GM13977 (cell line): ENCODE results near the gene SELENOI.

Source experiments
- DNase-seq: peaks from one replicate; pipeline ENCODE4 v3.0.0; 2012; ENCODE audit warnings: low spot score
- in situ Hi-C: fragments of 300-500 bp; cut with MboI; formaldehyde crosslinking; loops from one replicate; pipeline ENCODE4 v1.12.0; 2022; ENCODE audit warnings: low sequenced_read_pairs, low pct_unique_long_range_greater_than_20kb, mixed read lengths, inconsistent platforms; ENCODE audit not compliant: unreplicated experiment
- TF ChIP-seq, protein P1 (sequence below): IDR thresholded peaks from 2 replicates; pipeline ENCODE4 v1.5.1; 2012; ENCODE audit warnings: mild to moderate bottlenecking, control low read depth; ENCODE audit not compliant: insufficient read depth; ENCODE audit errors: extremely low read depth, missing control alignments

The SELENOI gene

DNA sequence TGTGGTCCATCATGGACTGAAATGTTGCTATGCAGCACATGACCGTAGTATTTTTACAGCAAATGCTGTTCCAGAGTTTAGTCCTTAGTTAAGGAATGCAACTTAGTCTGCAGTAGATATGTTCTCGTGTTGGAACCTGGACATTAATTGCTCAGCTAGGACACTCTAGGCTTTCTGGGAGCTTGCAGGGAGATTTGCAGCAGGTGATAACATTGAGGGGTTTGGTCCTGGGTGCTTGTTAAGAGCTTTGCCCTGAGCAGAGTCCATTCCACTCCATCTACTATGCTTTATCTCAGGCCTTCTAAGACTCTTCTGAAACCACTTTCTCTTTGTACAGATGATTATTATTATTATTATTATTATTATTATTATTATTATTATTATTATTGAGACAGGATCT is 82.9 kb downstream of the SELENOI start:
- in situ Hi-C loops: no loop called here
- TF ChIP-seq, protein P1, sequence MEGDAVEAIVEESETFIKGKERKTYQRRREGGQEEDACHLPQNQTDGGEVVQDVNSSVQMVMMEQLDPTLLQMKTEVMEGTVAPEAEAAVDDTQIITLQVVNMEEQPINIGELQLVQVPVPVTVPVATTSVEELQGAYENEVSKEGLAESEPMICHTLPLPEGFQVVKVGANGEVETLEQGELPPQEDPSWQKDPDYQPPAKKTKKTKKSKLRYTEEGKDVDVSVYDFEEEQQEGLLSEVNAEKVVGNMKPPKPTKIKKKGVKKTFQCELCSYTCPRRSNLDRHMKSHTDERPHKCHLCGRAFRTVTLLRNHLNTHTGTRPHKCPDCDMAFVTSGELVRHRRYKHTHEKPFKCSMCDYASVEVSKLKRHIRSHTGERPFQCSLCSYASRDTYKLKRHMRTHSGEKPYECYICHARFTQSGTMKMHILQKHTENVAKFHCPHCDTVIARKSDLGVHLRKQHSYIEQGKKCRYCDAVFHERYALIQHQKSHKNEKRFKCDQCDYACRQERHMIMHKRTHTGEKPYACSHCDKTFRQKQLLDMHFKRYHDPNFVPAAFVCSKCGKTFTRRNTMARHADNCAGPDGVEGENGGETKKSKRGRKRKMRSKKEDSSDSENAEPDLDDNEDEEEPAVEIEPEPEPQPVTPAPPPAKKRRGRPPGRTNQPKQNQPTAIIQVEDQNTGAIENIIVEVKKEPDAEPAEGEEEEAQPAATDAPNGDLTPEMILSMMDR: no peak
- DNase-seq: no peak

DNA sequence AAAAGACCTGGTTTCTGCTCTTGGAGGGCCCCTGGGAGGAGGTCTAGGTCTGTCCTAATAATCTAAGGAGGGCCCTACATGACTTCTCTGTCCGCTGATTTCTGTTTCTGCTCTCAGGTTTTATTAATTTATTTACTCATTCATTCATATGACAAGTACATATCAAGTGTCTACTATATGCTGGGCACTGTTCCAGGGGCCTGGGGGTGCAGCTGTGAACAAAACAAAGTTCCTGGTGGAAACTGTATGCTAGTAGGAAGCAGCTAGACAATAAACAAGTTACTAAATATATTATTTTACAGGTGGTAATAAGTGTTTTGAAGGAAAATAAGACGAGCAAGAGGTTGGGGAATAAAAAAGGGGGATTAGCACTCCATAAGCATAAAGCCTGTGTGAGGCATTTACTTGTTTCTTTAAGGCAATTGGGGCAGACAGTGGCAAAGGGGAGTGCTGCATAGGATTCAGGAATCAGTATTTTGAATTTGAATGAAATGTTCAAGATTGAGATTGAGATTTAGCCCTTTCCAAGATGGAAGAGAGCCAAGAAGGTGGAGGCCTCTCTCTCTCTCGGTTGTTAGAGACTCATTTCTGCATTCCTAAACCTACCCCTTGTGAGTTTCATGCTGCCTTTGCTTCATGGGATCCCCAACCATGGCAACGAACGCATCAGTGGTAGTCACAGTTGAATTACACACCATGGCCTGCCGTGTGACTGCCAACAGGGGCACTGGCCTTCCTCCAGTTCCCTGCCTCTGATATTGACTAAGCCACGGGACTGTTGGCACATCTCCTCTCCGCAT is 84.0 kb downstream of the SELENOI start:
- in situ Hi-C loops: no loop called here
- DNase-seq: no peak
- TF ChIP-seq, protein P1: no peak

GRCh38 chr2:26430826-26431225 is 84.9 kb downstream of the SELENOI start:
- TF ChIP-seq, protein P1: no peak
- in situ Hi-C loops: no loop called here
- no peak for DNase-seq

GRCh38 chr2:26432363-26432762 is 86.4 kb downstream of the SELENOI start:
- in situ Hi-C loops: no loop called here
- TF ChIP-seq, protein P1: no peak
- no peak for DNase-seq

GRCh38 chr2:26432859-26433258 is 86.9 kb downstream of the SELENOI start:
- DNase-seq: no peak
- in situ Hi-C loops: no loop called here
- TF ChIP-seq, protein P1: no peak

DNA sequence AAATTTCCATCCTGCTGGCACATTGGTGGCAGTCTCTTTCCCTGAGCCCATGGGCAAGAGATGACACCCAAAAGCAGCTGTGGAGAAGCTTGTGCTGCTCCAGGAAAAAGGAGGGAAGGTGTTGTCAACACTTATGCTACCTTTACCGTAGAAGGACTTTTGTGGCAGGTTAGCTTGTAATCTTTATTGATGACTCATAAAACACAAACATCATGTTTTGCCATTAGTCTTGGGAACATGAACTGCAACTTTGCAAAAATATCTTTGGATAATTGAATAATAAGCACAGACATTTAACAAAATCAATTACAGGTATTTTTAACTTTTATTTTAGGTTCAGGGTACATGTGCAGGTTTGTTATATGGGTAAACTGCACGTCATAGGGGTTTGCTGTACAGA is 89.2 kb downstream of the SELENOI start:
- no peak for DNase-seq
- TF ChIP-seq, protein P1: no peak
- in situ Hi-C loops: no loop called here
